HG02840 (cell line): ENCODE measurements around the gene BICDL2.

Experiments
- ATAC-seq: cut with Tn5 transposase; IDR thresholded peaks from one replicate; pipeline ENCODE4 v1.9.1; 2021; ENCODE audit warnings: mild to moderate bottlenecking, moderate library complexity, moderate number of reproducible peaks; ENCODE audit not compliant: unreplicated experiment, low FRiP score

BICDL2 gene

DNA sequence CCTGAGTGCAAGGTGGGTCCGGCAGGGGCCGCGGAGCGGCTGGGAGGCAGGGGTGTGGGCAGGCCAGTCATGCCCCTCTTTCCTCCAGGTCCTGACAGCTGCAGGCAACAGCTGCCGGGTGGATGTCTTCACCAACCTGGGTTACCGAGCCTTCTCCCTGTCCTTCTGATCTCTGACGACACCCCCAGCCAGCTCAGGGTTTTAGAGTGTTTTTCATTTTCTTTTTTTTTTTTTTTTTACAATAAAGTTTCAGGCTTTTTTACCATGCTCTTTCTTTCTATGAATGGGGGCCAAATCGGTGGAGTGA lies 9.3 kb downstream of the BICDL2 start:
- no peak for ATAC-seq

GRCh38 chr16:3026609-3027488 lies 9.9 kb downstream of the BICDL2 start:
- no peak for ATAC-seq

DNA sequence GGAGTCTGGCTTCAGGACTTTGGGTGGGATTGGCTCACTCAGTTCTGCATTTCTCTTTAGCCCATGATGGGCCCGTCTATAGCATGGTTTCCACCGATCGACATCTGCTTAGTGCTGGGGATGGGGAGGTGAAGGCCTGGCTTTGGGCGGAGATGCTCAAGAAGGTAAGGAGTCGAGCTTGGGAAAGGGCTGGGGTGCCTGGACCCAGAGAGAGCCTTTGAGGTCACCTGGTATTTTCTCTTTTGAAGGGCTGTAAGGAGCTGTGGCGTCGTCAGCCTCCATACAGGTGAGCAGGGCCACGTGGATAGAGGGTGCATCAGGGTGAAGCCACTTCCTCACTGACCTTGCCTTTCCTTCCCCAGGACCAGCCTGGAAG lies 10.8 kb downstream of the BICDL2 start:
- no peak for ATAC-seq

DNA sequence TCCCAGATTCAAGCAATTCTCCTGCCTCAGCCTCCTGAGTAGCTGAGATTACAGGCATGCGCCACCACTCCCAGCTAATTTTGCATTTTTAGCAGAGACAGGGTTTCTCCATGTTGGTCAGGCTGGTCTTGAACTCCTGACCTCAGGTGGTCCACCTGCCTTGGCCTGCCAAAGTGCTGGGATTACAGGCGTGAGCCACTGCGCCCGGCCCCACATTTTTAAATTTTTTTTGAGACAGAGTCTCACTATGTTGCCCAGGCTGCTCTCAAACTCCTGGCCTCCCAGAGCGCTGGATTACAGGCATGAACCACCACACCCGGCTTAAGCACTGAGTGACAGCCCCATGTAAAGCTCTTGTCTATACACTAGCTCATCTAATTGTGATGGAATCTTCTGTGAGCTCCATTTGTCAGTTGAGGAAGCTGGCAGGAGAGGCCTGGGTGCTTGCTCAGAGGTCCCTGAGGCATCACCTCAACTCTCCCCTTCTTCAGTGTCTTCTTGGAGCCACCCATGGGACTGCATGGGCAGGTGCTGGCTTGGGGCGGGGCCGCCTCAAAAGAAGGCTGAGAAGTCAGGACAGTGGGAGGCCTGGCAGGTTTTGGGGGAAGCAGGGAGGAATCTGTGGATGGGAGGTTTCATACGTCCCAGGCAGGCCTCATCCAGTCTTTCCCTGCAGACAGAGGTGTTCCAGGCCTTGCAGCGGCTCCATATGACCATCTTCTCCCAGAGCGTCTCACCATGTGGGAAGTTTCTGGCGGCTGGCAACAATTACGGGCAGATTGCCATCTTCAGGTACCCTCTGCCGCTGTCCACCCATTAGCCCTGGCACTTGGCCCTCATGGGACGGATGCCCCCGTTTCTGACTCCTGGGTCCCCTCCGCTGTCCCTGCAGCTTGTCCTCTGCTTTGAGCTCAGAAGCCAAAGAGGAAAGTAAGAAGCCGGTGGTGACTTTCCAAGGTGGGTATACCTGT lies 11.4 kb downstream of the BICDL2 start:
- no peak for ATAC-seq

DNA sequence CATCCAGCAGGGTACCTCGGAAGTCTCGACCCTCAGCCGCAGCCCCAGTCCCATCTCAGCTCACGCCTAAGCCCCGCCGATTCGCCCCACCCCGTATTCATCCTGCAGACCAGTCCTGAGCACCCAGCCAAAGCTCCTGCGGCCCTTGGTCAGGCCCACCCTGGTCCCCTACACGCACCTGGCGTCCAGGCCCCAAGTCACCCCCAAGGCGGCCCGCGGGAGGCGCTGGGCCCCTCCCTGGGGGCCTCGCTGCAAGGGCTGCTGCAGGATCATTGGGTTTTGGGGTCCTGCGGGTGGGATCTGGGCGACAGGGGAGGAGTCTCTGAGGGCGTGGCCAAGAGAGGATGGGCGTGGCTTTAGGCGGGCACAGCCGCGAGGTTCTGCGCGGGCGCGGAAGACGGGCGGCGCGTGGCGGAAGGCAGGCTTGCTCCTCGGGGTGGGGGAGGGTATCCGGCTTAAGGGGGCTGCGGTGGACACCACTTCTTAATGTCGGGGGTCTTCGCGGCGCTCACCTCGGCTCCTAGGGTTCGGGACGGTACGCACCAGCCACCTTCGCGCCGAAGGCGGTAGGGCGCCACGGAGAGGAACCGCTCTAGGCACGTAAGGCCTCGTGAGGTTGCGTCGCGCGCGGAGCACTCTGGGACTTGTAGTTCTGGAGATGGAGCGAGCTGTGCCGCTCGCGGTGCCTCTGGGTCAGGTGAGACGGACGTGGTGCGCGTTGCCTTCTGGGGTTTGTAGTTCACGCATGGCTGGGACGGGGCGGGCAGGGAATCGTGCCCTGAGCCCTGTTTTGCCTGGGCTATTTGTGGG lies 12.9 kb downstream of the BICDL2 start, which contains the start of the genes HCFC1R1 and THOC6:
HCFC1R1 (minus strand) TSS at position 274 of the 810 bp plus-strand sequence; CDS start at position 273, 1 bp downstream.
THOC6 (plus strand) TSS at position 367 of the 810 bp plus-strand sequence; CDS start at position 659, 292 bp downstream.
- peak; percentile 63 for ATAC-seq

DNA sequence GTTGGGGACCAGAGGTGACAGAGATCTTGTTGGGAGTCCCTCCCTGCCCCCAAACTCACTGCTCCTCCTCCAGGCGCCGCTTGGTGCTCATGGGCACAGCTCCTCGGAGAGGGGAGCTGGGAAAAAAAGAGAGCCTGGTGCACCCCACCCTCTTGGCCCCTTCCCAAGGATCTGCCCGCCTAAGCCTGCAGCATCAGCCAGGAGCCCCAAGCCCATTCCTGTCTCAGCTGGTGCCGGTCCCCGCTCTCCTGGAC lies 13.4 kb downstream of the BICDL2 start:
- ATAC-seq = no peak

- ATAC-seq = no peak
Measured at GRCh38 chr16:3022684-3023414, 13.9 kb downstream of the BICDL2 start.

DNA sequence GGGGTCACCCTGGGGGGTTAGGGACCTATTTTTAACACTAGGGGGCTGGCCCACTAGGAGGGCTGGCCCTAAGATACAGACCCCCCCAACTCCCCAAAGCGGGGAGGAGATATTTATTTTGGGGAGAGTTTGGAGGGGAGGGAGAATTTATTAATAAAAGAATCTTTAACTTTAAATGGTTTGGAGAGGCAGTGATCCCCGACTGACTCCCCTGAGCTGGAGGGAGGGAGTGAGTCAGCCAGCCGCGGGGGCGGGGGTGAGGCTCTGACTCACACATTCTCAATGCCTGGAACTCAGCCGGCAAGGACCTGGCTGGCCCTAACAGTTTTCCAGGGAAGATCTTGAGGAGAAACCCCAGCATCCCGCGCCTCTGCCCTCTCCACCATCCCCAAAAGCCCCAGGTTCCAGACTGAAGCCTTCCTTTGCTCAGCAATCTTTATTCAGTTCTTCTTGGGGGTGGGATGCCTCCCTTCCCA lies 14.5 kb downstream of the BICDL2 start:
- ATAC-seq = no peak

DNA sequence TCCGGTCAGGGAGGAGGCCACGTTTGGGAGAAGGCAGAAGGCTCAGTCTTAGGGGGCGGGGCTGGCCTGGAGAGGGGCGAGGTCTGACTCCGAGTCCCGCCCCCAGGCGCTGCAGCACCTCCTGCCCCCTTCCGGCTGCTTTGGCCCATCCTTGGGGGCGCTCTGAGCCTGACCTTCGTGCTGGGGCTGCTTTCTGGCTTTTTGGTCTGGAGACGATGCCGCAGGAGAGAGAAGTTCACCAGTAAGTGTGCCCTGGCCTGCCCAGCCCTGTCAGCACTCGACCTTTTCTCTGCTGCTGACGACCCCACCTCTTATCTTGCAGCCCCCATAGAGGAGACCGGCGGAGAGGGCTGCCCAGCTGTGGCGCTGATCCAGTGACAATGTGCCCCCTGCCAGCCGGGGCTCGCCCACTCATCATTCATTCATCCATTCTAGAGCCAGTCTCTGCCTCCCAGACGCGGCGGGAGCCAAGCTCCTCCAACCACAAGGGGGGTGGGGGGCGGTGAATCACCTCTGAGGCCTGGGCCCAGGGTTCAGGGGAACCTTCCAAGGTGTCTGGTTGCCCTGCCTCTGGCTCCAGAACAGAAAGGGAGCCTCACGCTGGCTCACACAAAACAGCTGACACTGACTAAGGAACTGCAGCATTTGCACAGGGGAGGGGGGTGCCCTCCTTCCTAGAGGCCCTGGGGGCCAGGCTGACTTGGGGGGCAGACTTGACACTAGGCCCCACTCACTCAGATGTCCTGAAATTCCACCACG lies 15.1 kb downstream of the BICDL2 start:
- no peak for ATAC-seq

- no peak for ATAC-seq
Measured at GRCh38 chr16:3020604-3021448, 15.9 kb downstream of the BICDL2 start.

GRCh38 chr16:3020247-3020603 lies 16.5 kb downstream of the BICDL2 start, which contains the start of gene TNFRSF12A:
TNFRSF12A (plus strand) TSS chr16:3020368; CDS start chr16:3020398, 30 bp downstream.
- ATAC-seq = no peak

DNA sequence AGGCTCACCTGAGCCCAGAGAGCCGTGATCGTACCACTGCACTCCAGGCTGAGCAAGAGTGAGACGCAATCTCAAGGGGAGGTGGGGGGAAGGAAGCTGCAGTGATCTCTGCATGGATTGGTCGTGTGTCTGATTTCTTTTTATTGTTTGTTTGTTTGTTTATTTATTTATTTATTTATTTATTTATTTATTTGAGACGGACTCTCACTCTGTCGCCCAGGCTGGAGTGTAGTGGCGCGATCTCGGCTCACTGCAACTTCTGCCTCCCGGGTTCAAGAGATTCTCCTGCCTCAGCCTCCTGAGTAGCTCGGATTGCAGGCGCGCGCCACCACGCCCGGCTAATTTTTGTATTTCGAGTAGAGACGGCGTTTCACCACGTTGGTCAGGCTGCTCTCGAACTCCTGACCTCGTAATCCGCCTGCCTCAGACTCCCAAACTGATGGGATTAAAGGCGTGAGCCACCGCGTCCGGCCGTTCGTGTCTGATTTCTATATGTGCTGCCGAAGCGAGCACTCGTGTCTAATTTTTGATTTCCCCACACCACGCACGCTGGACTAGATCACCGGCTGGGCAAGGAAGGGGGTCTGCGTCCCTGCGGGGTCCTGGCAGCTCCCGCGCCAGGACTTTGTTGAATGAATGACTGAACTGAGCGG lies 17.0 kb downstream of the BICDL2 start:
- ATAC-seq = no peak

DNA sequence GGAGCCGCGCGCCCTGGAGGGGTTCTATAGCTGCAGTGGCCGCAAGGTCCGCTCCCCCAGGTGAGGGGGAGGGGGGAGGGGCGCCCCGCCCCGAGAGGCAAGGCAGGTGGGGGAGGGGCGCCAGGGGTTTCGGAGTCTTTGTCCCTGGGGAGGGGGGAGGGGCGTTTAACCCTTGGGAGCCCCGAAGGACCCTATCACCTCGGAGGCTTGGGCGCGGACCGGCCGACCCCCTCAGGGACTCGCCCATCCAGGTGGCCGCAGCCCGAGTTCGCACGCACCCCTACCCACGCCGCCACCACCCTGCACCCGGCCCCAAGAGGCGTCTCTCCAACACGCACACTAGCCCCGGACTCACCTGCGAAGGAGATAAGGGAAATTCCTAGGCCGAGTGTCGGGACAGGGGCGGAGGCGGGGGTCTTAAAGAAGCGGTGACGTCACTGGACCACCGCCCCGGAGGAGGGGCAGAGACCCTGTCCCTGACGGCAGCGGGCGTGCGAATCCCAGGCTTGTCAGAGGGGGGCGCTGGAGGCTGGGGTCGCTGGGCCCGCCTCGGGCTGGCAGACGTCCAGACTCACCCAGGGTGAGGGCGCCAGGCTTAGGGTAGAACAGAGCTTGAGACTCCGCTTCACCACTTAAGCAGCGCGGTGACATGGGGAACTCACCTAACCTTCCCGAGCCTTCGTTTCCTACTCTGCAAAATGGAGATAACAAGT lies 18.8 kb downstream of the BICDL2 start, which contains the start of gene CLDN6:
CLDN6 (minus strand) TSS at position 390 of the 713 bp plus-strand sequence. CDS start 2,162 bp downstream, outside the sequence.
- ATAC-seq = no peak

- no peak for ATAC-seq
Measured at GRCh38 chr16:3017344-3017743, 19.4 kb downstream of the BICDL2 start.

GRCh38 chr16:3015865-3016521 lies 20.8 kb downstream of the BICDL2 start:
- ATAC-seq = no peak

DNA sequence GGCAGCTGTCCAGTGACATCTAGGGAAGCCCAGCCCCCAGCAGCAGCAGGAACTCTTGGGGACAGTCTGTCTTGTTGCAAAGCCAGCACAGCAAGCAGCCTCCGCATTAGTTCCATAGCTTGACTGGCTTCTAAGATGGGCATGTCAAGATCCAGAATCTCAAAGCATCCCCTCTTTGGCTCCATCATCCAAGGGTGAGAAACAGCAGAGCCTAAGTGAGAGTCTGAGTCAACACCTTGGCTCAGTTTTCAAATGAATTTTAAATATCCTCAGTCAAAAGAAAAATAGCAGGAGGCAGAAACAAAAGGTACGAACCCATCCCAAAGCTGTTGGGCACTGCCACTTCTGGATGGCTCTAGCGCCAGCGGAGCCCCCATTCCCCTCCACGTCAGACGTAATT lies 21.8 kb downstream of the BICDL2 start:
- ATAC-seq = no peak
